GM18909 (cell line): ENCODE measurements around the gene KCNJ10.
A peak's percentile ranks its signal among the peaks of the same experiment; 100 is the strongest.

ENCODE experiments used
- ATAC-seq: cut with Tn5 transposase; IDR thresholded peaks from one replicate; pipeline ENCODE4 v1.9.1; 2021; ENCODE audit warnings: mild to moderate bottlenecking; ENCODE audit not compliant: unreplicated experiment, poor library complexity

The KCNJ10 gene

DNA sequence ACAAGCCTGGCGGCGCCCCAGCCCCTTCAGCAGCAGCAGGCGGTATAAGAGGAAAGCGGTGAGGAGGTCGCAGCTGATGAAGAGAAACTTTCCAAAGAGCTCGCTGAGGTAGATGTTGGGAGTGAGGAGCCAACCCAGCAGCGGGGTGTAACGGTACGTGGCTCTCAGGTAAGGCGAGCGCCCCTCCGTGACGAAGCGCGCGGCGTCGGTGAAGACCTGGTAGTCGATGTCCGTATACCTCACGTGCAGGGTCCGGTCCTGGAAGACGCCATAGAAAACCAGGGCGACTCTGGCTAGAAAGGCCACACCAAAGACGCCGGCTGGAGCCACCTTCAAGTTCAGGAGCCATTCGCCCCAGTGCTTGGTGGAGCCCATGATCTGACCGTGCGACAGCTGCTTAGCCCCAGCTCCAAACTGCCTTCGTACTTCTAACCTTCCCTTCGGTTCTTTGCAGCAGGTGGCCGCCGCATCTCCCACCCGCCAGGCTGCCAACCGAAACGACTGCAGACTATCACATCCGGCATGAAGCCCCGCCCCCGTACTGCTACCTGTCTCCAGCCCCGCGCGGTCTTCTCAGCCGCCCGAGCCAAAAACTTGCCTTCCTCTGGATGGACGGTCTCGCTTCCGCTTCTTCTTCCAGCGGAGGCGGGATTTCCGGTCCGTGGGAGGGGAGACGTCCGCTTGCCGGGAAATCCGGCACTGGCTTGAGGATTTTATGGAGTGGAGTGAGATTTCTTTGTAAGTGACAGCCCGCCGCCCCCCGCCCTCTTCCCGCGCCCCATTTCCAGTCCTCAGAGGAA, 38.4 kb downstream of the KCNJ10 start, which contains the start of gene PIGM:
TSS of gene PIGM (minus strand) at position 626 of the 800 bp plus-strand sequence. CDS start at position 375, 251 bp downstream.
- ATAC-seq = peak; percentile 98

DNA sequence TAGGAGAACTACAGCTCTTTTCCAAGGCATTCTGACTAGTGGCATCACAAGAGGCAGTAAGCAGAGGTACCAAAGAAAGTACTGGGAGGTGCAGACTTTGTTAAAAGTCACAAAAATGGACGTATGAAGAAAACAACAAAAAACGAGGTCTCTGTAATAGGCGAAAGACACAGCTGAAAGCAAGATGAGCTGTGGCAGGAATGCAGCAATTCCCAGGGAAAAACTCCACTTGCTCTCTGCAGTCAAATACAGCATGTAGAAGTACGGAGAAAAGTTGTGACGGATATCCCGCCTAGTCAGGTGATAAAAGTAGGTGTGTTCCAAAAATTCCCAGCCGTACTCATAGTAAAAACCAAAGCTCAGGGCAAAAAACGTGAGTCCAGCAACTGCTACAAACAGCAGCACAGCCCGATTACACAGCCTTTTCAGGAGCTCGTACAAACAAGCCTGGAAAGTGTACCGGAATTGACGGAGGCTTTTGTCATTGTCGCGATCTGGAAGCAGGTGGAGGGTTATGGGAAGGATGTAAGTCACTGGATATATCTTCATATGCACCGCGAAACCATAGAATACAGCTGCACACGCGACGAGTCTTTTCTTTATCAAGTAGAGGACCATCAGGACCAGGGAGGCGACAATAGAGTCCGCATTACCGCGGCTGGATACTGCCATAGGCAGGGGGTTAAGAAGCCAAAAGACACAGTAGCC, 39.1 kb downstream of the KCNJ10 start:
- peak; percentile 21 for ATAC-seq

DNA sequence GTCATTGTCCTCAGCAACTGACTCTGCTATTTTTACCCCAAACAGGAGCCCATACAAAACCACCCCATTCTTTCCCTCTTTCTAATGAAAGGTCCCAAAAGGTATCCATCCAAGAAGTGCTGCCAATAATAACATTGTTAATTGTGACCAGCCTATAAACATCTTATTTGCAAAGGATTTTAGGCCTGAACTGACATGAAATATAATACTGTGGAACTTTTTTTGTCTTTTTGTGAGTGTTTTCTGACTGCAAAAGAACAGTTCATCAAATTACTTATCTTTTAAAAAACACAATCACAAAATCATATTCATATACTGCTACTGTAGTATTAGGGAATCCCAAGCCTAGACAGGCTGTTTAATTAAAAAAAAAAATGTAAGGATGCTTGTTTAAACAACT, 41.5 kb downstream of the KCNJ10 start:
- no peak for ATAC-seq

GRCh38 chr1:160025314-160025713, 44.6 kb downstream of the KCNJ10 start:
- ATAC-seq = no peak

DNA sequence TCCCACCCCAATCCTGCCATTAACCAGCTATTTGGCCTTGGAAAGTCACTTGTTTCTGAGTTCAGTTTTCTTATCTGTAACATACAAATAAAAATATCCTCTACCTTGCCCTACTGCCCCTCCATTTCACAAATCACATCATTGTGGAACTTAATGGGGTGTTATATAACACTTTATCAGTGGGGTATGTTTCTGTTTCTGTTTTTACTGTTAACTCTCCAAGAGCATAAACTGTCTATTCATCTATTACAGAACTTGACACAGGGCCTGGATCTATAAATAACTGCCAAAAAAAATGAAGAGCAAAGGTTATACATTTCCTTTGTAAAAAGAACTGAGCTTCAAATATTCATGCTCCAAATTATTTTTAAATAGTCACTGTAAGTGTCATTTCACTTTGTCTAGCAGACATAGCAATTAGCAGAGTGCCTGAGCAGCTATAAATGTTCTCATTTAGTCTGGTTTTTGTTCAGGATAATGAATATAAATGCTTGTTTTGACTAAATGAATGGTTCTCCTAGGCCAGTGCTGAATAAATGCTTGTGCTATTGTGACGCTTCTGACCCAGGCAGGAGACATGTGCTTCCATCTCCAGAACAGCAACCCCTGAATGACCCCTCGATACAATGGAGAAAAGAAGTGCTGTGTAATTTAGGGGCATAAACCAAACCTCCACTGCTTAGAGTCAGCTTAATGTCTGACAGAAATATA, 45.6 kb downstream of the KCNJ10 start:
- no peak for ATAC-seq

GRCh38 chr1:160022330-160023310, 47.3 kb downstream of the KCNJ10 start:
- no peak for ATAC-seq

GRCh38 chr1:160021376-160022074, 48.4 kb downstream of the KCNJ10 start:
- ATAC-seq = no peak

DNA sequence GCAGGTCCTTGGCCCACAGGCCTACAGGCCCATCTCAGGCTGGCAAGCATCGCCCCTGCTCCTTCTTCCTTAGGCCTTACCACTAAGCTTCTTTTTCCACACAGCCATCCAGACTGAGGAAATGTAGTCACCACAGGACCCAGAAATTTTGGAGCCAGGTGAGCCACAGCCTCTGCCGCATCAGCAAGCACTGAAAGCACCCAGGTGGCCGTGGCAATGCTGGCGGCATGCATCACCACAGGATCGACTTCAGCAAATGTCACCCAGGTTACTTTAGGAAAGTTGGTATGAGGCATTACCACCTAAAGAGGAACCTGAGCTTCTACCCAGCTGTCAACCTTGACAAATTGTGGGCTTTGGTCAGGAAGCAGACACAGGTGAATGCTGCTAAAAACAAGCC, 49.8 kb downstream of the KCNJ10 start:
- ATAC-seq = no peak

DNA sequence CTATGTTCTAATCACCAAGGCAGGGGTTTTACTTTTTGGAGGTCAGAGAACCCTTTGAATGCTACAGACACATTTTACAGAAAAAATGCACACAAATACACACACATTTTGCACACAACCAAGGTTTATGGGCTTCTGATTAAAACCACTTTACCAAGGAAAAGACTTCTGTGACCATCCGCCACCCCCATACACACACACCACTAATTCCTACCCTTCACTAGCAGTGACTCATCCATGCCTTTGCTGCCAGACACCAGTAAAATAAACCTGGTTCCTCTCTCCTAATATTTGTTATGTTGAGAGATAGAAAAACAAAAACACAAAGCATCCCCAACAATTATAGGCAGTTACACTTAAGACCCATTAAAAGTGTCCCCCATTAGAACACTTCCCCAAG, 51.1 kb downstream of the KCNJ10 start:
- ATAC-seq = no peak

- ATAC-seq = no peak
These were observed 51.6 kb downstream of the KCNJ10 start for GRCh38 chr1:160018347-160018746.

DNA sequence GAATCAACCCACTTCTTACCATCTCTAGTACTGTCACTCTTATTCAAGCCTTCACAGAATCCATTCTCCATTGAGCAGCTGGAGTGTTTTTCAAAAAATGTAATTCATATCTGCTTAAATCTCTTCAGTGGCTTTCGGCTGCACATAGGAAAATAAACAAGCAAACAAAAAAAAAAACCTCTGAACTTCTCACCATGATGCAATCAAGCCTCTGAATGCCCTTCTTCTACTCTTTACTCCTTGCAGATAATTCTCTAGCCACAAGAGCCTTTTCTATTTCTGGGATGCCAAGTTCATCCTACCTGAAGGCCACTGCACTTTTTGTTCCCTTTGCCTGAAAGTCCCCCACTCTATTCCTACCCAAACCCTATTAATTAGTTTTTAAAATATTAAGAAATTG, 52.4 kb downstream of the KCNJ10 start:
- no peak for ATAC-seq

DNA sequence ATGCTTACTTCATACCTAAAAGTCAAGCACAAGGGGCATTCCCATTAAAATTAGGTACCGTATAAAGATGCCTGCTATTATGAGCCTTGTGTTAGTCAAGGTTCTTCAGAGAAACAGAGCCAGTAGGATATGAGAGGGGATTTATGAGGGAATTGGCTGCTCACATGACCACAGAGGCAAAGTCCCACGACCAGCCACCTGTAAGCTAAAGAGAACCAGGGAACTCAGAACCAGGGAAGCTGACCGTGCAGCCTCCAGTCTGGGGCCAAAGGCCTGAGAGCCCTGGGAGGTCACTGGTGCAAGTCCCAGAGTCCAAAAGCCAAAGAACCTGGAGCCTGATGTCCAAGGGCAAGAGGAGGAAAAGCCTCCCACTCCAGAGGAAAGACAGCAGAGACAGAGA, 58.2 kb downstream of the KCNJ10 start:
- no peak for ATAC-seq

GRCh38 chr1:160009801-160010200, 60.2 kb downstream of the KCNJ10 start:
- no peak for ATAC-seq

DNA sequence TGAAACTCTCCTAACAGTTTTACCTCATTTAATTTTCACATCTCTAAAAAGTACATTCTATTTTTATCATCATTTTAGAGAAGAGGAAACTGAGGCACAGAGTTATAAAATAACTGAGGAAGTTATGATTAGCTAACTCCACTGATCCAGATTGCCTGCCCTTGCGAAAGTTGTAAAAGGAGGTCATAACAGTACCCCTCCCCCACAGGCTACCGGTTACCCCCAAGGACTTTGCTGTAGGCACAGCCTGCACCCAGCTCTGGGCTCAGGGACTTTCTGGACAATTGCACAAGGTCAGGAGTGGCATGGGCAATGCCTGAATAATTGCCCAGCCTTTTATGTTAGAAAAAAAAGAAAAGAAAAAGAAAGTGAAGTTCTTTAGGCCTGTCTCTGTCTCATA, 60.9 kb downstream of the KCNJ10 start:
- ATAC-seq = no peak

DNA sequence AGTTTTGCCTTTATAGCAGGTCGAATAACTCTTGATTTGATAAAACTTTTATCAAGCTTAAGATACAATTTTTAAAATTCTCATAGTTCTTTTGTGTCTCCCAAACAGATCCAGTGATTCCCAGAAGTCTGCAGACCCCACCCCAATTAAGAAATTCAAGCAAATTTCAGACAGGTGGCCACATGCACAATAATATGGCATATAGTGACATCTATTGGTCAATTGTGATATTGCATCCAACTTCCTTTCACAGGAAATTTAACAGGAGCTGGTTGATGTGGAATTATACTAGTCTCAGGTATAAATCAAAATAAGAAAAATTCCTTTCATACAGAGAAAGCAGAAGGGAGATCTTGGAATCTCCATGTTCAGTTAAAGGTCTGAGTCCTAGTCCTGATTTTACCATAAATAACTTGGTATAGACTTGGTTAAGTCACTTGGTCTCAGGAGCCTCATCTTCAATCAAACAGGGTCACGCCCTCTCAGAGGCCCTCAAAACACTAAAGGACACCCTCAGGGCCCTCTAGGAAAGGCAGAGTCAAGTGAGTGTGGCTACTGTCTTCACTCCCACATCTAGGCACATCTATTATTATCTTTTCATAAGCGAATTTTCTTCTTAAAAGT, 62.3 kb downstream of the KCNJ10 start:
- ATAC-seq = no peak

- peak; percentile 77 for ATAC-seq
These were observed 63.5 kb downstream of the KCNJ10 start for GRCh38 chr1:160006312-160006940.

- no peak for ATAC-seq
These were observed 64.9 kb downstream of the KCNJ10 start for GRCh38 chr1:160005070-160005469.

DNA sequence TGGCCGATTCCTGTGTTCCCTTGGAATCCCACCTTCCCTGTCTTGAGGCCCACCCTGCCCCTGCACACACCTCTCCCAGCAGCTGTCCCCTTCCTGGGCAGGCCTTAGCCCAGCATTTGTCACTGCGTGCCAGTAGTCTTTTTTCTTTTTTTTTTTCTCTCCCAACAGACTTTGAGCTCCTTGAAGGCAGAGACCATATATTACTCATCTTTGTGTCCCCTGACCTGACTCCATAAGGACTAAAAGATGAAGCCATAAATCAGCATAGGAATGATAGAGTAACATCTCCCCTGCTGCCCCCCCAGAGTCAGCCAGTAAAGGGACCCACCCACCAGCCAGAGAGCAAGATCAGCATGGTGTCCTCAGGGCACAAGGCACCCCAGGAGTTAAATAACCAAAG, 65.5 kb downstream of the KCNJ10 start:
- ATAC-seq = no peak
